Tibial artery (tissue), 4 donors: ENCODE results near the gene CDHR1.

ENCODE experiments used
- DNase-seq, 2 donors: peaks; one replicate each; pipeline ENCODE4 v3.0.0-alpha.2; 2019
- H3K27ac ChIP-seq, 2 donors: fragments of 200-600 bp; sonication (generic) in 1 of 2; 1 replicate in 1 of 2; 2 replicates in 1 of 2; pipeline ENCODE4 v1.5.1; 2018 to 2019; ENCODE audit warnings: mild to moderate bottlenecking in 1 of 2
- H3K27me3 ChIP-seq, 2 donors: fragments of 200-600 bp; sonication (generic) in 1 of 2; one replicate each; pipeline versions ENCODE4 v1.5.1 to v1.6.0; 2016 to 2019
- H3K36me3 ChIP-seq, 3 donors: fragments of 200-600 bp; sonication (generic) in 2 of 3; one replicate each; pipeline ENCODE4 v1.5.1; 2016 to 2019; ENCODE audit warnings: mild to moderate bottlenecking in 2 of 3
- H3K4me1 ChIP-seq, 4 donors: fragments of 200-600 bp; sonication (generic) in 2 of 4; 1 replicate in 3 of 4; 2 replicates in 1 of 4; pipeline ENCODE4 v1.5.1; 2016 to 2019
- H3K4me3 ChIP-seq, 2 donors: fragments of 200-600 bp; sonication (generic) in 1 of 2; 1 replicate in 1 of 2; 2 replicates in 1 of 2; pipeline ENCODE4 v1.5.1; 2018 to 2019; ENCODE audit warnings: mild to moderate bottlenecking in 2 of 2
- H3K9me3 ChIP-seq, 3 donors: fragments of 200-600 bp; sonication (generic) in 1 of 3; one replicate each; pipeline ENCODE4 v1.5.1; 2016 to 2019
- intact Hi-C: fragments of 100-400 bp; cut with DNase I; formaldehyde crosslinking; loops from one replicate; pipeline ENCODE4 v1.15.0; 2023; ENCODE audit warnings: low total_unique reads
- TF ChIP-seq, protein P1 (sequence below), 2 experiments: fragments of 200-600 bp in 1 of 2; fragments of 450-650 bp in 1 of 2; IDR thresholded peaks; one replicate each; pipeline ENCODE4 v1.5.1; 2017 to 2019; ENCODE audit warnings: antibody characterized with exemption in 2 of 2, mild to moderate bottlenecking in 1 of 2, moderate library complexity in 1 of 2

CDHR1 gene

DNA sequence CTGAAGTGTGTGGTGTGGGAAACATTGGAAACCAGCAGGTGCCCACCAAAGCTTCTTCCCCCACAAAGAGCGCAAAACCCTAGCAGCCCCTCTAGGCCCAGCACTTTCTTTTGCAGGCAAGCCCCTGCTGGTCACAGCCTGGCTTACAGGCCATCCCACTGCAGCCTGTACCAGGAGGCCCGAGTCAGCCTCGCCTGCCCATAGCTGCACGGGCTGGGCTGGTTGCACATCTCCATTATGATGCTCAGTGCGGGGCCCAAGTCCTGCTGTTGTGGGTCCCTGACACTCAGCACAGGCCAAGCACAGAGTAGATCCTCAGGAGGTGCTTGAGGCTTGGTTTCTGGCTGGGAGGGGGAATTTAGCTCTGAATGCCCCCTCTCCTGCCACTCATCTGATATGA, 8.0 kb downstream of the CDHR1 start:
- peak in 1 of 2 donors; percentile 45 for DNase-seq
- Histone ChIP-seq H3K27me3 (peaks cover 0 to 43% of the 10 kb centered on the region in 2 donors), H3K36me3 (no peaks in the 10 kb centered on the region), H3K9me3 (no peaks in the 10 kb centered on the region), H3K4me1 (no peaks in the 10 kb centered on the region), H3K4me3 (no peak overlapping the region), H3K27ac (no peak overlapping the region)
- intact Hi-C loops, result no loop called here
- TF ChIP-seq, protein P1, sequence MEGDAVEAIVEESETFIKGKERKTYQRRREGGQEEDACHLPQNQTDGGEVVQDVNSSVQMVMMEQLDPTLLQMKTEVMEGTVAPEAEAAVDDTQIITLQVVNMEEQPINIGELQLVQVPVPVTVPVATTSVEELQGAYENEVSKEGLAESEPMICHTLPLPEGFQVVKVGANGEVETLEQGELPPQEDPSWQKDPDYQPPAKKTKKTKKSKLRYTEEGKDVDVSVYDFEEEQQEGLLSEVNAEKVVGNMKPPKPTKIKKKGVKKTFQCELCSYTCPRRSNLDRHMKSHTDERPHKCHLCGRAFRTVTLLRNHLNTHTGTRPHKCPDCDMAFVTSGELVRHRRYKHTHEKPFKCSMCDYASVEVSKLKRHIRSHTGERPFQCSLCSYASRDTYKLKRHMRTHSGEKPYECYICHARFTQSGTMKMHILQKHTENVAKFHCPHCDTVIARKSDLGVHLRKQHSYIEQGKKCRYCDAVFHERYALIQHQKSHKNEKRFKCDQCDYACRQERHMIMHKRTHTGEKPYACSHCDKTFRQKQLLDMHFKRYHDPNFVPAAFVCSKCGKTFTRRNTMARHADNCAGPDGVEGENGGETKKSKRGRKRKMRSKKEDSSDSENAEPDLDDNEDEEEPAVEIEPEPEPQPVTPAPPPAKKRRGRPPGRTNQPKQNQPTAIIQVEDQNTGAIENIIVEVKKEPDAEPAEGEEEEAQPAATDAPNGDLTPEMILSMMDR (IDR thresholded peaks at IDR 0.05), result no peak

DNA sequence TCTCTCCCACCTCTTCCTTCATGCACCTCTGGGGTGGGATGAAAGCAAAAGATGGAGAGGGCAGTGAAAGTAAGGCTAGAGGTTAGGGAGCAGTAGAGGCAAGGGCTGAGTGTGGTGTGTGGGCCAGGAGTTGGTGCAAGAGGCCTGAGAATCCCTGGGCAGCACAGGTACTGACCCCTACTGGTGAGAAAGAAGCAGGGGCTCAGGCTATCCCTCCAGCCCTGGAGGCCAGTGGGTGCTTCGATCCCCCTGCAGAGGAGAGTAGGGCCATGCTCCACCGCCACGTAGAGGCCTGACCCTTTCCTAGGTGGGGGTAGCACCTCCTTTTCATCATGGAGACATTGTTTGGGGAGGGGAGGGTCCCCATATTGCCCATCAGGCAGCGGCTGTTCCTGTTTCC, 9.8 kb downstream of the CDHR1 start:
- intact Hi-C loops, result no loop called here
- H3K9me3 ChIP-seq, result no peaks in the 10 kb centered on the region
- peak in 1 of 2 donors; percentile 42 for DNase-seq
- TF ChIP-seq, protein P1 (IDR thresholded peaks at IDR 0.05), result no peak
- no peaks in the 10 kb centered on the region for H3K36me3 ChIP-seq
- H3K27me3 ChIP-seq, result peaks cover 0 to 34% of the 10 kb centered on the region in 2 donors
- H3K27ac ChIP-seq, result no peak overlapping the region
- H3K4me3 ChIP-seq, result no peak overlapping the region
- H3K4me1 ChIP-seq, result no peaks in the 10 kb centered on the region

DNA sequence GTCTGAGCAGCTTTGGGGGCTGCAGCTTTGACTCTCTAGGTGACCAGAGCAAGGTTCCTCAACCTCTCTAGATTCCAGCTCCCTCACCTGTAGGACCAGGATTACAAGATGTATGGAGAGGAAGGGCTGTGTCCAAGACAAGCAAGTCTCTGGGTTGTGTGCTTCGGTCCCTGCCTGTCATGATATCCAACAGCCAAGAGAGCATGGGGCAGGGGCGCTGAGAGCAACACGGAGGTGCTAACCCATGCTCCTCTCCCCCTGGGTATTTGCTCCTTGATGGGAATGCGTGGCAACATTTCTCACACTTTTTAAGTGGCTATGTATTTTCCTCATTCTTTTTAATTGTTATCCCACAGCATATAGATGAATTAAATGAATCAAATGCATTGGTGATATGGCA, 10.3 kb downstream of the CDHR1 start:
- Histone ChIP-seq H3K27me3 (peaks cover 0 to 34% of the 10 kb centered on the region in 2 donors), H3K27ac (no peak overlapping the region), H3K4me1 (no peaks in the 10 kb centered on the region), H3K4me3 (no peak overlapping the region), H3K9me3 (no peaks in the 10 kb centered on the region), H3K36me3 (no peaks in the 10 kb centered on the region)
- no peak for DNase-seq
- TF ChIP-seq, protein P1 (IDR thresholded peaks at IDR 0.05), result no peak
- intact Hi-C loops, result no loop called here

DNA sequence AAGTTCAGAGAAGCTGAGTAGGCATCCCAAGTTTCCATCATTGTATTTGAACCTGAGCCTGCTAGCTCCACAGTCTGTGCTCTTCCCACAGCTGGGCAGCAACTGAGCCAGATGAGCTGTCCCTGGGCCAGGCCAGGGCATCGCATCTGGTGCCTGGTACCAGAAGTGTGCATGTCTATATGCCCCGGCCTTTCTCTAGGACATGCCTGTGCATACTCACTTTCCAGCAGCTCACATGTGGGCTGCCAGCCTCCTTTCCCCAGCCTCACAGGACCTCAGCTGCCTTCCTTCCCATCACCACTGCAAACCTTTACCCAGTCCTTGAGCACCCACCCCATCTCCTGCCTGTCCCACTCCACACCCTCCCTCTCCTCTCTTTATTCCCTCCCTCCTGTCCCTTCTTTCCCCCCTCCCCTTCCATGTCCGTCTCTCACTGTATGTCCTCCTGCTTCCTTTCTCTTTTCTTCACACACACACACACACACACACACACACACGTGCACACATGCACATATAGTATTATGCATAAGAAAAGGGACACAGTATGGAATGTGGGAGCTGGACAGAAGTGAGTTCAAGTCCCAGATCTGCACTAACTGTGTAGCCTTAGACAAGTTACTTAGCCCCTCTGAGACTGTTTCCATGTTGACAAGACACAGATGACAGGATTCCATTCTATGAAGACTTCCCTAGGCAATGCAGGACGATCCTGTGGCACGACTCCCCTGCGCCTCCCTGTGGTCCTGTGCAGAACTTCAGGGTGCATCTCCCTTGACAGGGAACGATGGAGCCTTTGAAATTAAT, 10.9 kb downstream of the CDHR1 start:
- Histone ChIP-seq H3K4me1 (no peaks in the 10 kb centered on the region), H3K4me3 (no peak overlapping the region), H3K9me3 (no peaks in the 10 kb centered on the region), H3K27ac (no peak overlapping the region), H3K36me3 (no peaks in the 10 kb centered on the region), H3K27me3 (peaks cover 0 to 34% of the 10 kb centered on the region in 2 donors)
- intact Hi-C loops, result no loop called here
- DNase-seq, result peak in 1 of 2 donors; percentile 38
- TF ChIP-seq, protein P1 (IDR thresholded peaks at IDR 0.05), result peak in 1 of 2 experiments; percentile 17

DNA sequence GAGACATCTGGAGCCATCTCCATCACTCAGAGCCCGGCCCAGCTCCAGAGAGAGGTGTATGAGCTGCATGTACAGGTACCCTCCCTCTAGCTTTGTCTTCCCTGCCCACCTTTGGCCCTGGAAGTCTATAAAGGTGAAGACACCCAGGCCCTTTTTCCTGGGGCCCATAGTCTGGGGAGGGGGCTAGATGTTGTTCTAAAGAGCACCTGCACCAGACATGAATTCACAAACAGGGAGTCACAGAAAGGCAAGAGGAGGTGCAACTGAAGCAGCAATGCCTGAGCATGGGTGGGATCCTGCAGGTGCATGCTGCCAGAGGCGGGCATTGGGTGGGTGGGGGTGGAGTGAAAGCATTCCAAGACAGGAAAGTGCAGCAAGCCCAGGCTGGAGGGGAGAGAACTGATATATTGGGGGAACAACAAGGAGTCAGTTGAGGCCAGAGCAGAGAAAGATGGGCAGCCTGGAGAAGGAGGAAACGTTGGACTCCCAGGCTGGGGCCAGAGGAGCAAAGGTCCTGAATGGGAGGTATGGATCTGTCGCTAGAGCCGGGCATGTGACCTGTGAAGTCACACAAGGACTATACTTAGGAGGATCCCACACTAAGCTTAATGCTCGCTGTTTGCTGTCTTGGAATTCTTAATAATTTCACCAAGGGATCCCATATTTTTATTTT, 11.7 kb downstream of the CDHR1 start:
- Histone ChIP-seq H3K4me1 (no peaks in the 10 kb centered on the region), H3K27ac (no peak overlapping the region), H3K9me3 (no peaks in the 10 kb centered on the region), H3K36me3 (no peaks in the 10 kb centered on the region), H3K4me3 (no peak overlapping the region), H3K27me3 (peaks cover 0 to 32% of the 10 kb centered on the region in 2 donors)
- intact Hi-C loops, result no loop called here
- TF ChIP-seq, protein P1 (IDR thresholded peaks at IDR 0.05), result no peak
- peak in 1 of 2 donors; percentile 17 for DNase-seq
